ENCODE measurements around the gene STRADA.
A peak's percentile ranks its signal among the peaks of the same experiment; 100 is the strongest.

STRADA gene

GRCh38 chr17:63741408-63742173 lies at the start of gene STRADA:
TSS of gene STRADA (minus strand) at chr17:63741799. CDS start at chr17:63728369, 13,430 bp downstream.
- DNase-seq (ENCODE audit: low read depth) = peak; percentile 92
- peak within 1 kb of the TSS; percentile 87 for H3K4me3 ChIP-seq (ENCODE audit: control insufficient read depth, low read depth, low read length)
- TF ChIP-seq CTCF (conservative IDR thresholded peaks at IDR 0.05; ENCODE audit: control insufficient read depth, insufficient read depth, low read depth, low read length) = no peak

- DNase-seq (ENCODE audit: low read depth) = no peak
- TF ChIP-seq CTCF (conservative IDR thresholded peaks at IDR 0.05; ENCODE audit: control insufficient read depth, insufficient read depth, low read depth, low read length) = no peak
- no peak overlapping the region for H3K4me3 ChIP-seq (ENCODE audit: control insufficient read depth, low read depth, low read length)
Measured at GRCh38 chr17:63790057-63790456, 48.5 kb upstream of the STRADA start.

DNA sequence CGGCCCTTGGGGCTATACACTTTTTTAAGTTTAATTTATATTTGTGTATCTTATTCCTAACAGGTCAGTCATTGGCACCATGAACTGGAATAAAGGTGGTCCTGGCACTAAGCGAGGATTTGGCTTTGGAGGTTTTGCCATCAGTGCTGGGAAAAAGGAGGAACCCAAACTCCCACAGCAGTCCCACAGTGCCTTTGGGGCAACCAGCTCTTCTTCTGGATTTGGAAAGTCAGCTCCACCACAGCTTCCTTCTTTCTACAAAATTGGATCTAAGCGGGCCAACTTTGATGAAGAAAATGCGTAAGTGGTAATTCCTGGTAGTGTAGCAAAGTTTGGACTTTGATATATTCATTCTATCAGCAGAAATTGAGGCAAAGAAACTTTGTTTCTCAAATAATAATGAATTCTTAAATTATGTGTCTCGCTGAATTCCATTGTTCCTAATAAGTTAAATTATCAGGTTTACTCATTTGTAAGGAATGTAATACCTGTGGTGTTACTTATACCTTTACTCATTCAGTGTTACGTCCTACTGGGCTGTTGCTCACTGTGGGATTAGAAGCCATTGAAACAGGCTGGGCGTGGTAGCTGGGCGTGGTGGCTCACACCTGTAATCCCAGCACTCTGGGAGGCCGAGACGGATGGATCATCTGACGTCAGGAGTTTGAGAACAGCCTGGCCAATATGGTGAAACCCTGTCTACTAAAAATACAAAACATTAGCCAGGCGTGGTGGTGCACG lies 45.5 kb upstream of the STRADA start:
- TF ChIP-seq CTCF (conservative IDR thresholded peaks at IDR 0.05; ENCODE audit: control insufficient read depth, insufficient read depth, low read depth, low read length) = no peak
- DNase-seq (ENCODE audit: low read depth) = no peak
- no peak overlapping the region for H3K4me3 ChIP-seq (ENCODE audit: control insufficient read depth, low read depth, low read length)

DNA sequence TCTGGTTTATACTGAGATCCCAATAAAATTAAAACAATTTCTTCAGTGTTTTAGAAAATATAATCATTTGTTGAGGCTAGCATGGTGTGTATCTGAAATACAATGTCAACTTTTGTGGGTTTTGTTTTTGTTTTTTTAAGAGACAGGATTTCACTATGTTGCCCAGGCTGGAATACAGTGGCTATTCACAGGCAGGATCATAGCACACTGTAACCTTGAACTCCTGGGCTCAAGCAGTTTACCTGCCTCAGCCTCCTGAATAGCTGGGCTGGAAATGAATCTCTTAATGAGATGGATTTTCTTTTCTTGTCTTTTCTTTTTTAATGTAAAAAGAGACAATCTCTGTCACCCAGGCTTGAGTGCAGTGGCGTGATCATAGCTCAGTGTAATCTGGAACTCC lies 44.5 kb upstream of the STRADA start:
- no peak for DNase-seq (ENCODE audit: low read depth)
- TF ChIP-seq CTCF (conservative IDR thresholded peaks at IDR 0.05; ENCODE audit: control insufficient read depth, insufficient read depth, low read depth, low read length) = no peak
- no peak overlapping the region for H3K4me3 ChIP-seq (ENCODE audit: control insufficient read depth, low read depth, low read length)

DNA sequence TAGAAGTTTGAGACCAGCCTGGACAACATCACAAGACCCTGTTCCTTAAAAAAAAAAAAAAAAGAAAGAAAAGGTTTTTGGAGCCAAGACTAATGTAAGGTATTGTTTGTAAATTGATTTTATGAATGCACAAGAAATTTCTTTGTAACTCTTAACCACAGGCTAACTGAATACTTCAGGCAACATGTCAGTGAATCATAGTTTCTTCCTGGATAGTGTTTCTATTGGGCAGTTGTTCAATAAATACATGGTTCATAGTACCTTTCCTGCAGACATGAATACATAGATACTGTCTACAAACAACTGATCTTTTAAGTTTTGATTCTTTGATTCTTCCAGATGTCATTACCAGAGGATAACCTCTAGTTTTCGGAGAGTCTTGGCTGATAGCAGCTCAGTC lies 44.0 kb upstream of the STRADA start:
- TF ChIP-seq CTCF (conservative IDR thresholded peaks at IDR 0.05; ENCODE audit: control insufficient read depth, insufficient read depth, low read depth, low read length) = no peak
- no peak overlapping the region for H3K4me3 ChIP-seq (ENCODE audit: control insufficient read depth, low read depth, low read length)
- DNase-seq (ENCODE audit: low read depth) = peak; percentile 56

DNA sequence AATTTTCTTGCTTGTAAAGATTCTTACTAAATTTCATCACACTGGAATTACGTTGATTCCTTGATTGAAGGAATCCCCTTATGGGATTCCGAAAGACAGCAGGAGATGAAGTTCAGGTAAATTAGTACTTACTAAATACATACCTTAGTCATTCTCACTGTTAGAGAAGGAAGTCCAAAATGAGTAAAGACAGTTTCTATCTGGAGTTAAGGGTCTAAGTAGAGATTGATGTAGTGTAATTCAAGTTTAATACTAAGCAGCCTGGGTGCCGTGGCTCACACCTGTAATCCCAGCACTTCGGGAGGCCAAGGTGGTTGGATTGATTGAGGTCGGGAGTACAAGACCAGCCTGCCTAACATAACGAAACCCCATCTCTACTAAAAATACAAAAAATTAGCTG lies 41.9 kb upstream of the STRADA start:
- no peak for TF ChIP-seq CTCF (conservative IDR thresholded peaks at IDR 0.05; ENCODE audit: control insufficient read depth, insufficient read depth, low read depth, low read length)
- no peak for DNase-seq (ENCODE audit: low read depth)
- H3K4me3 ChIP-seq (ENCODE audit: control insufficient read depth, low read depth, low read length) = no peak overlapping the region

Data from fibroblast of mammary gland (primary cell).